HCT116 (cell line): ENCODE data around the gene DOCK2. TPM values are rescaled to one million over a fixed set of nuclear protein-coding genes. Genes with fewer than 3 reads are reported as not detected.

Source experiments
- ATAC-seq: fragments of 200-7000 bp; cut with Tn5 transposase; 2 replicates; pipeline ENCODE4 v1.9.1; 2020; ENCODE audit warnings: mild to moderate bottlenecking, moderate library complexity
- BruUV-seq: library from RNA; stranded (reverse); fragments of 400-500 nt; replicated peaks from 2 replicates; lab custom pipeline; 2021; lab: Mats Ljungman, UMichigan
- CTCF ChIA-PET: fragments of 300-600 bp; sonication (Branson Sonifier 250); formaldehyde crosslinking; loops from one replicate; lab custom pipeline; 2021; ENCODE audit warnings: antibody characterized with exemption; lab: Charles Lee
- POLR2A ChIA-PET: fragments of 300-600, 350-600 bp; sonication (Branson Sonifier 250); formaldehyde crosslinking; loops from one replicate; lab custom pipeline; 2021; ENCODE audit warnings: antibody characterized with exemption; lab: Charles Lee
- RAD21 ChIA-PET, 2 experiments: fragments of 300-600 bp; sonication (Branson Sonifier 250); formaldehyde crosslinking; loops; one replicate each; lab custom pipeline; 2023; ENCODE audit warnings: low total read pairs in 2 of 2; ENCODE audit not compliant: uncharacterized antibody in 2 of 2, unreplicated experiment in 2 of 2, low non-redundant PET in 1 of 2; lab: Charles Lee
- DNase-seq: peaks from one replicate; pipeline ENCODE4 v3.0.0-alpha.2; 2010; ENCODE audit warnings: low read depth, low spot score
- H2AFZ ChIP-seq: fragments of 200-600 bp; shearing (Covaris generic), sonication (generic); 2 replicates; pipeline ENCODE4 v1.6.1; 2017; ENCODE audit warnings: low read depth, mixed run types, mixed read lengths, antibody characterized with exemption, low read length; ENCODE audit not compliant: poor library complexity, severe bottlenecking
- H3K27ac ChIP-seq: 2 replicates; pipeline ENCODE4 v1.5.1; 2012; ENCODE audit warnings: low read depth, low read length
- H3K27me3 ChIP-seq: fragments of 200-600 bp; sonication (generic); 2 replicates; pipeline ENCODE4 v1.6.1; 2016; ENCODE audit warnings: mixed run types, low read length, mixed read lengths; ENCODE audit not compliant: insufficient read depth
- H3K36me3 ChIP-seq, 2 experiments: fragments of 200-500 bp in 1 of 2; fragments of 200-600 bp in 1 of 2; sonication (Bioruptor generic) in 1 of 2; sonication (generic) in 1 of 2; 2 replicates each; pipeline versions ENCODE4 v1.5.1 to v1.6.1; 2014 to 2016; ENCODE audit warnings: low read length in 2 of 2, inconsistent platforms in 1 of 2, mixed read lengths in 1 of 2, mixed run types in 1 of 2; ENCODE audit not compliant: insufficient read depth in 2 of 2, control insufficient read depth in 1 of 2
- H3K4me1 ChIP-seq, 2 experiments: fragments of 200-600 bp in 1 of 2; sonication (generic) in 1 of 2; 2 replicates each; pipeline versions ENCODE4 v1.5.1 to v1.6.1; 2012 to 2017; ENCODE audit warnings: low read length in 2 of 2, inconsistent platforms in 1 of 2, mild to moderate bottlenecking in 1 of 2, mixed read lengths in 1 of 2, mixed run types in 1 of 2, moderate library complexity in 1 of 2; ENCODE audit not compliant: insufficient read depth in 2 of 2, control insufficient read depth in 1 of 2
- H3K4me2 ChIP-seq: fragments of 200-600 bp; sonication (generic); 2 replicates; pipeline ENCODE4 v1.6.1; 2017; ENCODE audit warnings: mixed run types, low read length, mixed read lengths
- H3K4me3 ChIP-seq, 2 experiments: fragments of 200-600 bp in 1 of 2; sonication (generic) in 1 of 2; replicated peaks in 1 of 2; 2 replicates each; pipeline ENCODE4 v1.5.1; 2011 to 2016; ENCODE audit warnings: low read length in 2 of 2, control low read depth in 1 of 2, low read depth in 1 of 2, mild to moderate bottlenecking in 1 of 2, mixed read lengths in 1 of 2, mixed run types in 1 of 2
- H3K79me2 ChIP-seq: fragments of 200-600 bp; sonication (generic); 2 replicates; pipeline ENCODE4 v1.6.1; 2017; ENCODE audit warnings: mild to moderate bottlenecking, mixed run types, low read length, moderate library complexity, mixed read lengths; ENCODE audit not compliant: insufficient read depth
- H3K9ac ChIP-seq: fragments of 200-600 bp; sonication (generic); 2 replicates; pipeline ENCODE4 v1.6.1; 2016; ENCODE audit warnings: low read length, mixed read lengths
- H3K9me2 ChIP-seq: fragments of 200-600 bp; sonication (generic), shearing (Covaris generic); 2 replicates; pipeline ENCODE4 v1.6.1; 2017; ENCODE audit warnings: mixed run types, mild to moderate bottlenecking, moderate library complexity; ENCODE audit not compliant: insufficient read depth
- H3K9me3 ChIP-seq, 2 experiments: fragments of 200-500 bp in 1 of 2; fragments of 200-600 bp in 1 of 2; sonication (Bioruptor generic) in 1 of 2; sonication (generic) in 1 of 2; 2 replicates each; pipeline ENCODE4 v1.6.1; 2014 to 2017; ENCODE audit warnings: low read length in 2 of 2, mixed read lengths in 2 of 2, inconsistent platforms in 1 of 2, low read depth in 1 of 2, mild to moderate bottlenecking in 1 of 2, mixed run types in 1 of 2, moderate library complexity in 1 of 2; ENCODE audit not compliant: control insufficient read depth in 1 of 2, insufficient read depth in 1 of 2
- H4K20me1 ChIP-seq: fragments of 200-600 bp; sonication (generic), shearing (Covaris generic); 2 replicates; pipeline ENCODE4 v1.6.1; 2017; ENCODE audit warnings: mixed run types, mild to moderate bottlenecking, moderate library complexity; ENCODE audit not compliant: insufficient read depth
- ATF3 ChIP-seq: IDR thresholded peaks from 2 replicates; pipeline ENCODE4 v1.6.1; 2012
- CTCF ChIP-seq, 3 experiments: fragments of 200-600 bp in 1 of 3; sonication (generic) in 1 of 3; IDR thresholded peaks in 2 of 3; conservative IDR thresholded peaks in 1 of 3; 2 replicates each; pipeline ENCODE4 v1.5.1; 2012 to 2017; ENCODE audit warnings: low read depth in 2 of 3, low read length in 2 of 3, antibody characterized with exemption in 1 of 3, borderline replicate concordance in 1 of 3, control low read depth in 1 of 3, mild to moderate bottlenecking in 1 of 3, mixed read lengths in 1 of 3, mixed run types in 1 of 3, moderate library complexity in 1 of 3; ENCODE audit not compliant: insufficient read depth in 1 of 3
- EZH2 ChIP-seq: fragments of 200-600 bp; sonication (generic); IDR thresholded peaks from 2 replicates; pipeline ENCODE4 v1.6.1; 2017; ENCODE audit warnings: antibody characterized with exemption, mixed run types
- EZH2phosphoT487 ChIP-seq: fragments of 200-600 bp; IDR thresholded peaks from 2 replicates; pipeline ENCODE4 v1.6.1; 2018; ENCODE audit warnings: antibody characterized with exemption, borderline replicate concordance
- FOSL1 ChIP-seq: IDR thresholded peaks from 2 replicates; pipeline ENCODE4 v1.6.1; 2012; ENCODE audit warnings: low read depth
- JUND ChIP-seq: IDR thresholded peaks from 2 replicates; pipeline ENCODE4 v1.6.1; 2012
- POLR2AphosphoS5 ChIP-seq: IDR thresholded peaks from 2 replicates; pipeline ENCODE4 v1.6.1; 2011; ENCODE audit warnings: mild to moderate bottlenecking, low read depth, low read length, moderate library complexity
- REST ChIP-seq: IDR thresholded peaks from 2 replicates; pipeline ENCODE4 v1.6.1; 2012; ENCODE audit warnings: low read depth
- SIN3A ChIP-seq: IDR thresholded peaks from 2 replicates; pipeline ENCODE4 v1.6.1; 2012; ENCODE audit warnings: low read depth
- SP1 ChIP-seq: IDR thresholded peaks from 2 replicates; pipeline ENCODE4 v1.6.1; 2012; ENCODE audit warnings: low read depth
- TCF7L2 ChIP-seq: IDR thresholded peaks from 2 replicates; pipeline ENCODE4 v1.7.0; 2011; ENCODE audit warnings: borderline replicate concordance, inconsistent platforms; ENCODE audit not compliant: insufficient read depth, insufficient read length; ENCODE audit errors: extremely low read depth
- YY1 ChIP-seq: IDR thresholded peaks from 2 replicates; pipeline ENCODE4 v1.6.1; 2011; ENCODE audit warnings: low read length, low read depth, moderate library complexity, mild to moderate bottlenecking; ENCODE audit not compliant: insufficient replicate concordance; ENCODE audit errors: extremely low read depth
- intact Hi-C: fragments of 100-400 bp; cut with micrococcal nuclease; formaldehyde crosslinking; loops from 2 replicates; pipeline ENCODE4 v1.10.0; 2022
- total RNA-seq: library from RNA; stranded (reverse); gene quantifications from one replicate; pipeline ENCODE4 v1.2.1, GENCODE V29; 2021; ENCODE audit not compliant: unreplicated experiment

Gene DOCK2
- total RNA-seq, 1 experiment from 2014 or later = 0.89 TPM

- Histone ChIP-seq H3K27me3 (no peaks in the 10 kb centered on the region), H3K9ac (no peak overlapping the region), H3K79me2 (no peaks in the 10 kb centered on the region), H3K27ac (no peak overlapping the region), H3K4me3 (no peak overlapping the region), H4K20me1 (no peaks in the 10 kb centered on the region), H3K9me3 (no peaks in the 10 kb centered on the region), H2AFZ (no peak overlapping the region), H3K4me2 (no peak overlapping the region), H3K4me1 (no peaks in the 10 kb centered on the region), H3K9me2 (no peaks in the 10 kb centered on the region), H3K36me3 (no peaks in the 10 kb centered on the region)
- intact Hi-C loops = no loop called here
- TF ChIP-seq EZH2phosphoT487 (no peak), CTCF (IDR thresholded peaks at IDR 0.05 in 2 of 3, conservative IDR thresholded peaks at IDR 0.05 in 1 of 3; ENCODE audit: borderline replicate concordance in 1 of 3, insufficient read depth in 1 of 3, low read depth in 2 of 3, low read length in 2 of 3) (no peak), REST (no peak), EZH2 (no peak), YY1 (no peak), JUND (no peak), SIN3A (no peak), ATF3 (no peak), TCF7L2 (no peak), FOSL1 (no peak), POLR2AphosphoS5 (no peak), SP1 (no peak)
- ChIA-PET RAD21 (no interaction called here), CTCF (no interaction called here), POLR2A (no interaction called here)
- BruUV-seq = no TSS peak
- ATAC-seq (no peak), DNase-seq (no peak)
Measured at GRCh38 chr5:170109059-170110031, 472.3 kb downstream of the DOCK2 start.
